ENCODE results near the gene NAT9.

NAT9 gene

DNA sequence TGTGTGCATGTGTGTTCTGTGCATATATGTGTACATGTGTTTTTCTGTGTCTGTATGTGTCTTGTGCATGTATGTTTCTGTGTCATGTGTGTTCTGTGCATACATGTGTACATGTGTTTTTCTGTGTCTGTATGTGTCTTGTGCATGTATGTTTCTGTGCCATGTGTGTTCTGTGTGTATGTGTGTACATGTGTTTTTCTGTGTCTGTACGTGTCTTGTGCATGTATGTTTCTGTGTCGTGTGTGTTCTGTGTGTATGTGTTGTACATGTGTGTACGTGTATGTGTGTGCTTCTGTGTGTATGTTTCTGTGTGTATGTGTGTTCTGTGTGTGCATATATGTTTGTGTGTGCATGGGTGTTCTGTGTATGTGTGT, 47.5 kb downstream of the NAT9 start:
- no peak for DNase-seq (ENCODE audit: low spot score)

DNA sequence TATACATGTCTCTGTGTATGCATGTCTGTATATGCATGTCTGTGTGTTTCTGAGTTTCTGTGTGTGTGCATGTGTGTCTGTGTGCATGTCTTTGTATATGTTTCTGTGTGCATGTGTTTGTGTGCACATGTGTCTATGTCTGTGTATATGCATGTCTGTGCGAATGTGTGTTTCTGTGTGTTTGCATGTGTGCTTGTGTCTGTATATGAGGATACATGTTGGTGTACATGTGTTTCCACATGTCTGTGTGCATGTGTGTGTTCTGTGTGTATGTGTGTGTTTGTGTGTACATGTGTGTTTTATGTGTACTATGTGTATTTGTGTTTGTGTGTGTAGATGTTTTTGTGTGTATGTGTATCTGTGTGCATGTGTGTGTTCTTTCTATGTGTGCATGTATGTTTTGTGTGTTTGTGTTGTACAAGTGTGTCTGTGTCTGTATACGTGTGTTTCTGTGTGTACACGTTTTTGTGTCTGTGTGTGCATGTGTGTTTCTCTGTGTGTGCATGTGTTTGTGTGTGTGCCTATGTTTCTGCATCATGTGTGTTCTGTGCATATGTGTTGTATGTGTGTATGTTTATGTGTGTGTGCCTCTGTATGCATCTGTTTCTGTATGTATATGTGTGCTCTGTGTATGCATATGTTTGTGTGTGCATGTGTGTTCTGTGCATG, 48.0 kb downstream of the NAT9 start:
- DNase-seq (ENCODE audit: low spot score) = no peak

DNA sequence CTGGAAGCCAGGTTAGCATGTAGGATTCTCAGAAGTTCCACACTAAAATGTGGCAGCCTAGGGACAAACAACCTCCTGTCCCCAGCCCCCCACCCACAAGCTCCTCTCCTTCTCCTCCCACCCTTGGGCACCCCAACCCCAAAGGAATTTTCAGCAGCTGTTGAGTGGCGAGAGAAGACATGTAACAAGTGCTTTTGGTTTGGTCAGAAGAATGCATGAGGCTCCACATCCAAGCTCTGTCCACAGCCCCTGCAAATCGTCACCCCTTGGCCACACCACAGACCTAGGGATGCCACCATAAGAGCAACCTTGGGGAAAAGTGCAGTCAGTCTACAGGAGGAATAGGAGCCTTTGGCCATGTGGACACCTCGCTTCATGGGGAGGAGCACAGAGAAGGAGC, 51.0 kb downstream of the NAT9 start:
- no peak for DNase-seq (ENCODE audit: low spot score)

DNA sequence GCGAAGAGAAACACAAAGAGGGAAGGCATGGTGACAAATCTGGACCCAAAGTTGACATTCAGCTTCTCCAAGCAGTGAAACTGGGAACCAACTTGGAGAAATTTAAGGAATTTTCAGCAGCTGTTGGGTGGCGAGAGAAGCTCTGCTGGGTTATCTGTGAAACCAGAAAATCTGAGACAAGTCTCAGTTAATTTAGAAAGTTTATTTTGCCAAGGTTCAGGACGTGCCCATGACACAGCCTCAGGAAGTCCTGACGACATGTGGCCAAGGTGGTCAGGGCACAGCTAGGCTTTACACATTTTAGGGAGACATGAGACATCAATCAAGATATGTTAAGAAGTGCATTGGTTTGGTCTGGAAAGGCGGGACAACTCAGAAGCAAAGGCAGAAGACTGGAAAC, 52.3 kb downstream of the NAT9 start:
- no peak for DNase-seq (ENCODE audit: low spot score)

DNA sequence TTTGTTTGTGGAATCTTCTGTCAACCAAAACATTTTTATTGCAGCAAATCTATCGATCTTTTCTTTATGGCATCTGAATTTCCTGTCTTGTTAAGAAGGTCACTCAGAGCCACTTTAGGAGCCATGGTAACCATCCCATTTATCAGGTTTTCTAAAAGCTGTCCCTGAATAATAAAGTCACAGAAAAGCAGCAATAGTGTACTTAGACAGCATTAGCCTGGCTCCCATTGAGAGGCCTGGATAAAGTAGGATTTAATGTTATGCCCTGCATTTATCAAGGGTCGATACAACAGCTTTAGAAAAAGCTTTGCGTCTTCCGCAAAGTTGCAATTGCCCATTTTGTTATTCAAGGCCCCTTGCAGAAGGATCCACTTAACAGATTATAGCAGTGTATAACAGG, 53.4 kb downstream of the NAT9 start:
- no peak for DNase-seq (ENCODE audit: low spot score)
